Vagina (tissue), 2 donors: ENCODE results near the gene NOXA1.

Source experiments
- CTCF ChIP-seq, 3 experiments: fragments of 450-650 bp in 2 of 3; fragments of 200-600 bp in 1 of 3; sonication (generic) in 1 of 3; IDR thresholded peaks; one replicate each; pipeline ENCODE4 v1.5.1; 2017 to 2019; ENCODE audit warnings: antibody characterized with exemption in 3 of 3, mild to moderate bottlenecking in 2 of 3, moderate library complexity in 2 of 3
- POLR2A ChIP-seq, 2 donors: fragments of 450-650 bp; IDR thresholded peaks; one replicate each; pipeline ENCODE4 v1.6.1; 2017; ENCODE audit warnings: antibody characterized with exemption in 2 of 2, mild to moderate bottlenecking in 2 of 2, moderate library complexity in 2 of 2

- no peak for TF ChIP-seq CTCF (IDR thresholded peaks at IDR 0.05)
- TF ChIP-seq POLR2A (IDR thresholded peaks at IDR 0.05): no peak
Observed at GRCh38 chr9:137426018-137426681, 3.0 kb downstream of the NOXA1 start.
